ENCODE results near the gene LMAN2. TPM values are rescaled to one million over a fixed set of nuclear protein-coding genes. Genes with fewer than 3 reads are reported as not detected.
A peak's percentile ranks its signal among the peaks of the same experiment; 100 is the strongest.
"Not testable (repeated sequence)": the region's sequence is repeated elsewhere in the genome, so short reads cannot be mapped to it uniquely, and the experiment has no call there.

LMAN2 gene
- total RNA-seq, 1 donor from 2014 or later: 129 TPM

DNA sequence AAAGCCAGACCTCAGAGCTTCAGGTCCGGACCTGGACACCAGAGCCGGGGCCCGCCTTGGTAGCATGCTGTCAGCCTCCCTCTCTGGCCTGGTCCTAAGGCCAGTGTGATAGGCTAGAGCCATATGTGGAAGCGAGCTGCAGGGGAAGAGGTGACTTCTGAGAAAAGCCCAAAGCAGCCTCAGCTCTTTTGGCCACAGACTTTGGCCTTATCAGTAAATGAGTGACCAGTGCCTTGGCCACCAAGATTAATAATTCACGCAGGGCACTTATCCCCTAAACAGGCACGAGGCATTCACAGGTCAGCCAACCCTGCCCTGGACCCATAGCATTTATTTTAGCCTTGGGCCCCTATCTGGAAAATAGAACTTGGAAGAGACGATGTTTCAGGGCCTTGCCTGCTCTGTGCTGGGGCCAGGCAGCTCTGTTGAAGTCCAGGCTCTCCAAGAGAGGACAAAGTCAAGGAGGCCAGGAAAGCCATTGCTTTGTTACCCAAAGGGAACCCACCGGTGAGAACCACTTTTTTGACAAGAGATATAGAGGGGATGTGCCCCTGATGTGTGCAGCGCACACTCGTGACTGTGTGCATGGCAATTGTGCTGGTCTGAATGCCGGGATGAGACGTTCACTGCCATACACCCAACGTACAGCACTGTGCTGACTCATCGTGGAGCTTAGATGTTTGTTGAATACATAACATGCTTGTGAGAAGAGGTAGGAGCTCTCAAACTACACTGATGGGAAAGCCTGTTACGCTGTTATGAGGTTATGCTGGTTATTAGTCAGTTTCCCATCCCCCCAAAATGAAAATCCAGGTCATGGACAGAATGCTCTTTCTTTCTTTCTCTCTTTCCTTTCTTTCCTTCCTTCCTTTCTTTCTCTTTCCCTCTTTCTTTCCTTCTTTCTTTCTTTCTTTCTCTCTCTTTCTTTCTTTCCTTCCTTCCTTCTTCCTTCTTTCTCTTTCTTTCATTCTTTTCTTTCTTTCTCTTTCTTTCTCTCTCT lies 27.7 kb upstream of the LMAN2 start:
- no peak for DNase-seq (ENCODE audit: low spot score)

DNA sequence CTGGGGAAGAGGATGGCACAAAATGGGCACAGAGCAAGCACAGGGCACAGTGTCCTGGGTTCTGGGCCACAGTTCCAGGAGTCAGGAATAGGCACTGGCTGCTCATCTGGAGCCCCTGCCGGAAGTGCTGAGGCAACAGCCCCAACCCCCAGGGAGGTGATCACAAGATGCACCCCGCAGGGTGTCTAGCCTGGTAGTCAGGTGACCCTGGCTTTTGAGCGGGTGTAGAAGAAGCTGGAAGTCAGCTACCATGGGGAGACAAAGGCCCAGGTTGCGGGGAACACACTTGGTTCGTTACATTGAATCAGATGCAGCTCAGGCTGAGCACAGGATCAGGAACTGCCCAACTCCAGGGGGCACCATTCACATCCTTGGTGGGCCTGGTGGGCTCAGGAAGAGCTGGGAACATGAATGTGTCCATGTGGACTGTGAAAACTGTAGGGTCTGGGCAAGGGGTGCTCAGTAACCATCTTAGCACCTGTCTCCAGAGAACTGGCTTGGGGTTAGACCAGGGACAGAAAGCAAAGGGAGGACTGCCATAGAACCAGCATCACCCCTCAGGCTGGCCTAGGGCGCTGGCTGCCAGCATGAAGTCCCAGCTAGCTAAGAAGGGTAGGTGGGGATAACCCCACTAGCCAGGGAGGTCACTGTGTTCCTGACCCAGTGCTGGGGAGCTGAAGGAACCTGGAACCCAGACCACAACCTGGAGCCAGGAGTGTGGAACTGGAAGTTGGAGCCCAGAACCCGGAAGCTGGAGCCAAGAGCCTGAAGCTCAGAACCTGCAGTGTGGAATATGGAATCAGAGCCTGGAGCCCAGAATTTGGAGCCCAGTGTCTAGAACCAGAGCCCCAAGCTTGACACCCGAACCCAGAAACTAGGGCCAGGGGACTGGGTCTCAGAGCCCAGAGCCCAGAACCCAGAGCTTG lies 26.6 kb upstream of the LMAN2 start:
- DNase-seq (ENCODE audit: low spot score): no peak

DNA sequence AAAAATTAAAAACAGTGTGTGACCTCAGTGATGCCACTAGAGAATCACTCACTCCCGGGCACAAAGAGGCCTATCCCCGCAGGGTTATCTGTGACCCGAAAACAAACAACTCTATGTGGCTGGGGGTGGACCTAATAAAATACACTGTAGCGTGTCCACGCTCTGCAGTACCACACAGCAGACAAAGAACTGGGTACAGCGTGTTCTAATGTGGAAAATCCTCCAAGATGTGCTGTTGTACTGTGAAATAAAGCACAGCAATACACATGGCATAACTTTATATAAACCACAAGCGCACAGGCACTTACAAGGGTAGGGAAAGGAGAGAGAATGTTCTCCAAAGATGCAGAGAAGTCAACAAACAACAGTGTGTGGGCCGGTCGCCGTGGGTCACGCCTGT lies 24.6 kb upstream of the LMAN2 start:
- no peak for DNase-seq (ENCODE audit: low spot score)

DNA sequence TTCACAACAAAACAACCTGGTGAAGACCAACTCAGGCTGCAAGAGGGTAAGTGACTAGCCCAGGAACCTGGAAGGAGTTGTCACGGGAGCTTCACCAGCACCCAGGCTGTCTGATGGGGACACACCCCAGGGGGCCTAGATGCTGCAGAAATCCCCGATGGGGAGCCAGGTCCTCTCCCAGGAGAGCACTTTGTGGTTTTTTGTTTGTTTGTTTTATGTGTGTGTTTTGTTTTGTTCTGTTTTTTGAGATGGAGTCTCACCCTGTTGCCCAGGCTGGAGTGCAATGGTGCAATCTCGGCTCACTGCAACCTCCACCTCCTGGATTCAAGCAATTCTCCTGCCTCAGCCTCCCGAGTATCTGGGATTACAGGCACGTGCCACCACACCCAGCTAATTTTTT lies 24.0 kb upstream of the LMAN2 start:
- DNase-seq (ENCODE audit: low spot score): not testable (repeated sequence)

DNA sequence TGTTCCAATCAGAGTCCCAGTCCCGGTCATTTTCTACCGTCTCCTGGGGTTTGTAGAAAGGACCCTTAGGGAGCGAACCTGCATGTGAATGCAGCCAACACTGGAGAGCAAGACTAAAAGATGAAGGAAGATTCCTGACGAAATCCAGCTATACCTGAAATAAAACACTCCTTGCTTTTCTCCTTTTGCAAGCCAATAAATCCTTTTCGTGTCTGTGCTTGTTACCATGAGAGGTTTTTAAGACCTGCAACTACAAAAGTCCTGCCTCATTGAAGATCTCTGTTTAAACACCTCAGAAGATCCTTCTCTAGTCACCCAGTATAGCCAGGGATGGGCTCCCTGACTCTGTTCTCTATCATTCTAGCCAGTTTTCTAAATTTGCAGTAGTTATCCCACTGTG lies 22.7 kb upstream of the LMAN2 start:
- DNase-seq (ENCODE audit: low spot score): no peak

DNA sequence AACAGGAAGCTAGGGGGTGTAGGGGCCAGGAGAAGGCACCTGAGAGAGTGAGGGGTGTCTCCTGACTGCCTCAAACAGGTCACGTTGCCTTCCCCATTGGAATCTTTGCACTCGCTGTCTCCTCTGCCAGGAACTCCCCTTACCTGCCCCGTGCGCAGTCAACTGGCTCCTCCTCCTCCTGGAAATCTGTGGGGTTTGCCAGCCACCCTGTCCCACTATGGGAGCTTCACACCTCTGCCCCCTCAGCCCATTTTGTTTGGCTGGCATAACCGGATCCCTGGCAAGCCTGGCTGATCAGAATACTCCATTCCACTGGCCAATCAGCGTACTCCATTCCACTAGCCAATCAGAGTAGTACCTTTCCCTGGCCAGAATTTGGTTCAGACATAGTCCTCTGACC lies 22.3 kb upstream of the LMAN2 start:
- DNase-seq (ENCODE audit: low spot score): no peak

DNA sequence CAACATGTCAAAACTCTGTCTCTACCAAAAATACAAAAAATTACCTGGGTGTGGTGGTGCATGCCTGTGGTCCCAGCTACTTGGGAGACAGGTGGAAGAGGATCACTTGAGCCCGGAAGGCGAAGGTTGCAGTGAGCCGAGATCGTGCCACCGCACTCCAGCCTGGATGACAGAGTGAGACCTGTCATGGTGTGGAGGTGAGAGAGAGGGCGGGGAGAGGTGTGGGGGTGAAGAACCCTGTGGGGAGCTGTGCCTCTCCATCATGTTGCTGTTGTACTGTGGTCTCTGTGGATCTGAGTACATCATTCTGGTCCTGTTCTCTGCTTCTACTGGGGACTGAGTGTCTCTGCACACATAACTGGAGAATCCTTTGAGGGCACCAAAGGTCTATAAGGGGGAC lies 21.4 kb upstream of the LMAN2 start:
- no peak for DNase-seq (ENCODE audit: low spot score)

DNA sequence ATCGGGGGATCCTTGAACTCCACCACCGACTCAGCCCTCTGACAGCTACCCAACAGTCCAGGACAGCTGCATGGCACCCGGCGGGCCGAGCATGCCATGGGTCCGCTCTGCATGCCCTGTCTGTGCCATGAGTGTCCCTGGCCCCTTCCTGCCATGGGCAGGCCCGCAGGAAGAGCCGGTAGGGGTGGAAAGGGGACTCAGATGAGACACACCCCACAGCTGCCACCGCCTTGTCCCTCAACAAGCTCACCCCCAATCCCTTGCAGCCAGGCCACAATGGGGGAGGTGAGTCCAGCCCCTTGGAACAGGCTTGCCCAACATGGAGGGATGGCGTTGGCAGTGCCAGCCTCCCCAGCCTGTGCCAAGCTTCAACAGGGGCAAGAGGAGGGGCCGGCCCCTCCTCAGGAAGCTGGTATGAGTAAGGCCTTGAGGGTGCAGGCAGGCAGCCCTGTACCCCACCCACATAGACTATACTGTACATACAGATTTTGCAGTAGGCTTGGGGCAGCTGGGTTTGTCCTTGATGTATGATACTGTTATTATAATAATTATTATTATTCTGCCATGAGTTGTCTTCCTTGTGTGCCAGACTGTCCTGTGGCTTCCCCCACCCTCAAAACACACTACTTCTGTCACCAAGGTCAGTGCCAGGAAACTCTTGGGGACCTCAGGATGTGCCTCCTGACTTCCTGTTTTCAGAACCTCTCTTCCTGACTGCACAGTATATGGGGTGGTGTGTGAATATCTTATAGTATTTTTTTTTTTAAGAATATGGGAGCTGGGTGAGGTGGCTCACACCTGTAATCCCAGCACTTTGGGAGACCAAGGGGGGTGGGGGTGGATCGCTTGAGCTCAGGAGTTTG lies 20.8 kb upstream of the LMAN2 start:
- no peak for DNase-seq (ENCODE audit: low spot score)

DNA sequence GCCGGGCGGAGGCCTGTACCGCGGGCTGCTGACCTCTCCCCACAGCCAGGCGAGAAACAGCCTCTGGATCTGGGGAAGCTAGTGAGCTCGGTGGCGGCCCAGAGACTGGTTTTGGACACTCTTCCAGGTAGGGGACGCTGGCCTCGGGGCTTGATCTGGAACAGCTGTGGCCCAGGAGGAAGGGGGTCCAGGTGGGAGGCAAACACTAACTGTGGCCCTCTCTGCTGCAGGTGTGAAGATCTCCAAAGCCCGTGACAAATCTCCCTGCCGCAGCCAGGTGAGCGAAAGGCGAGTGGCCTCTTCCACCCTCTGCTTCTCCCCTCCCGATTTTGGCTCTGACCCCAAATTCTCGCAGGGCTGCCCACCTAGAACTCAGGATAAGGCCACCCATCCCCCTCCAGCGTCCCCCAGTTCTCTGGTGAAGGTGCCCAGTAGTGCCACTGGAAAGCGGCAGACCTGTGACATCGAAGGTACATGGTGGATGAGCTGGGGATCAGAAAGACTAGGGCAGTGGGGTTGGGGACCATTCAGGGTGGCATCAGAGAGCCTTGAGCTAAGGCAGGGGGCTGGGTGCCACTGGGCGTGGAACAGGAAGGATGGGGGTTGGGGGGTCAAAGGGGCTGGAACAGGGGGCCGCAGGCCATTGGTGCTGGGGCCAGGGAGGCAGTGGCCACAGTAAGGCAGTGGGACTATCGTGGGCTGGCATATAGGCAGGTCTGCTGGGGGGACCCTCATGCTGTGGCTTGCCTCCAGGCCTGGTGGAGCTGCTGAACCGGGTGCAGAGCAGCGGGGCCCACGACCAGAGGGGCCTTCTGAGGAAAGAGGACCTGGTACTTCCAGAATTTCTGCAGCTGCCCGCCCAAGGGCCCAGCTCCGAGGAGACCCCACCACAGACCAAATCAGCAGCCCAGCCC lies 19.9 kb upstream of the LMAN2 start:
- no peak for DNase-seq (ENCODE audit: low spot score)

DNA sequence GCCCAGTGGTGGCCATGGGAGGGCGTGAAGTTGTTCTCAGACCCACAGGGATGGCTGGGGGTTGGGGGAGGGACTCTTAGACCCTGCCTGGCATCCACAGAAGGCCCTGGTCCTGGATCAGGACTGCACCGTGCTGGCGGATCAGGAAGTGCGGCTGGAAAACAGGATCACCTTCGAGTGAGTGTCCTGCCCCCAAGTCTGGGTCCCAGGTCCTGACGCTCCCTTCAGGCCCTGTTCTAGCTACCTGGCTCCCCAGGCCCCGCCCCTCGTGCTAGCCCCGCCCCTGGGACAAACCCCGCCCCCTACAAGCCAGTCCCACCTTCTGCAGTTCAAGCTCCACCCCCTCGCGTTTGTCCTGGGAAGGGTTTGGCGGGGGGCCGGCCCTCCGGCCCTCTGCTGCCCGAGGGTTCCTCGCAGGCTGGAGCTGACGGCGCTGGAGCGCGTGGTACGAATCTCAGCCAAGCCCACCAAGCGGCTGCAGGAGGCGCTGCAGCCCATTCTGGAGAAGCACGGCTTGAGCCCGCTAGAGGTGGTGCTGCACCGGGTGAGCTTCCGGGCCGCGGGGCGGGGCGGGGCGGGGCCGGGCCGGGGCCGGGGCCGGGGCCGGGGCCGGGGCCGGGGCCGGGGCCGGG lies 19.1 kb upstream of the LMAN2 start:
- DNase-seq (ENCODE audit: low spot score): peak; percentile 86

DNA sequence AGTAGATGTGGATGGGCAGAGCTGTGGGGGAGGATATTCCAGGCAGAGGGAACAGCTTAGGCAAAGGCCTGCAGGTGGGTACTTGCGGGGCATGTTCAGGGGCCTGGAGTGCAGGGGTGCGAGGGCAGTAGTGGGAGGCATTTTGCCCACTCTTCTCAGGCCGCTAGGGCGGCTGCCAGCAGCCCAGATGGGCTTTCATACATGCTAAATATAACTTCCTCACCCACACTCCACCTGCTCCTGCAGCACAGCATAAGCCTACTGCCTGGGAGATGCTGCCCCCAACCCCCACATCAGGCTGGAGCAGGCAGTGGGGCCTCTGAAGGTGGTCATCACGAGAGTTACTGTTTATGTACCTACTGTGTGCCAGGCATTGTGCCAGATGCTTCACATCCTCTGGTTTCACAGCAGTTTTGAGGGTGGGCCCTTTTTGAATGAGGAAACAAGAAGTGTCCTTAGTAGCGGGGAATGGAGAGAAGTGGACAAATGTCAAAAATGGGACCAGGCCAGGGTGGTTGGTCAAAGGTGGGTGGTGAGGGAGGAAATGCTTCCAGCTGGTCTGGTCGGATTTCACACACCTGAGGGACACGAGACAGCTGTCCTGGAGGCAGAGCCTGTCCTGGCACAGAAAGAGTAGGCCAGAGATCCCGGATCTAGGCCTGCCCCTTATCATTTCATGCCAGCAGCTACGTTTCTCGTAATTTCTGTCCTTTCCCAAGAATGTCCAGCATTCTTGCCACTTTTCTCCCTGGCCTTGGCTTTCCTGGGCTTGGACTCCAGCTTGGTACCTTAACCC lies 18.4 kb upstream of the LMAN2 start:
- DNase-seq (ENCODE audit: low spot score): no peak

DNA sequence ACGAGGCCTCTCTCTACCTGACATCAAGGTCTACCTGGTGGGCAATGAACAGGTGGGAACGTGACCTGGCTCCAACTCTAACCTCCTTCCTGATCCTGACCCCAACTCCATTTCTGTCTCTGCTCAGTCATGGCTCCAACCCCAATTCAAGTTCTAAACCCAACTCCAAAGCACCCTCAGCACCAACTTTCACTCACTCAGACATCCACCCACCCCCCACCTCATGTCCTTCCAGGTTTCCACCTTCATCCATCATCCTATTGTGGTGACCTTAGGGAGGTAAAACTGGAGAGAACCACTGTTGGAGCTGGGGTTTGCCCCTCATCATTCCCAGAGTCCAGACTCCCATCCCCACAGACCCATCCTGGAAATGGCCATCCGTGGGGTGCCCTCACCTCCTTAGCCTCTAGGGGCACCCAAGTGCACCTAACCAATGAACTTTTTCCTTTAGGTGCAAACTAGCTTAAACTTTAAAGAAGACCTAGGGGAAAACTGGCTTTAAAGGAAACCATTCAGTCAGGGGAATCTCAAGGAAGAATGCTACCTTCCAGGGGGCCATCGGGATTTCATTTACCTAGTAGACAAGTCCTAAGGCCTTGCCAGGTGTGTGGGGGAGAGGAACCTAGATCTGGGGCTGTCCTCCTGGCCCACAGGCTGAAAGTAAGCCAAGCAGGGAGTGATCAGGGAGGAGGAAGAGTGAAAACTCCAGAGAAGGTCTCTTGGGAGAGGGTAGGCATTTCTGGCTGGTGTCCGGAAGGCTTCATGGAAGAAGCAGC lies 17.6 kb upstream of the LMAN2 start:
- DNase-seq (ENCODE audit: low spot score): no peak

DNA sequence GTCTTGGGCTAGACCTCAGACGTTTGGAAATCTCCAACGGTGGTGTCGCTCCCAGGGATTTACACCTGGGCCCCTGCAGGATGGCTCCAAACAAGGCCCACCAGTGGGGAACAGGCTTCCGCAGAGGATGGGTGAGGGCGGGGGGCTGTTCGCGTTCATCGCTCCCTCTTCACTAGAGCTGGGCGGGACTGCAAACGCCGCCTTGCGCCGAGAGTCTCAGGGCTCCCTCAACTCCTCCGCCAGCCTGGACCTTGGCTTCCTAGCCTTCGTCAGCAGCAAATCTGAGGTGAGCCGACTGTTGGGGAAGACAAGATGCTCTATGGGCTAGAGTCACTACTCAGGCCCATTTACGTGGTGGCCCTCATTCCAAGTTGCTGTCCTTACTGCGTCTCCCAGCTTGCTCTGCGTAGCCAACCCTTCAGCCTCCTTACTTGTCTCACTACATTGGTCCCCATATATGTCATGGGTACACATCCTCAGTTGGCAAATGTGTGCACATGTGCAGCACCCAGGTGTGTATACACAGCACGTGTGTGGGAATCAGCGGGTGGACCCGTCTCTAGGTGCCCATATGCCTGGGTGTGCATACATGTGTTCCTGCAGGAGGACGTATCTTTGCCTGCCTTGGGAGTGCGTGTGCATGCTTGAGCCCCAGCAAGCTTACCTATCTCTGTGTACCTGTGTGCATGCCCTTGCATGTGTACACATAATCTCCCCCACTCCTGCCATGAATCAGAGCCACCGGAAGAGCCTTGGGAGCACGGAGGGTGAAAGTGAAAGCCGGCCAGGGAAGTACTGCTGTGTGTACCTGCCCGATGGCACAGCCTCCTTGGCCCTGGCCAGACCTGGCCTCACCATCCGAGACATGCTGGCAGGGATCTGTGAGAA lies 16.8 kb upstream of the LMAN2 start:
- DNase-seq (ENCODE audit: low spot score): no peak

DNA sequence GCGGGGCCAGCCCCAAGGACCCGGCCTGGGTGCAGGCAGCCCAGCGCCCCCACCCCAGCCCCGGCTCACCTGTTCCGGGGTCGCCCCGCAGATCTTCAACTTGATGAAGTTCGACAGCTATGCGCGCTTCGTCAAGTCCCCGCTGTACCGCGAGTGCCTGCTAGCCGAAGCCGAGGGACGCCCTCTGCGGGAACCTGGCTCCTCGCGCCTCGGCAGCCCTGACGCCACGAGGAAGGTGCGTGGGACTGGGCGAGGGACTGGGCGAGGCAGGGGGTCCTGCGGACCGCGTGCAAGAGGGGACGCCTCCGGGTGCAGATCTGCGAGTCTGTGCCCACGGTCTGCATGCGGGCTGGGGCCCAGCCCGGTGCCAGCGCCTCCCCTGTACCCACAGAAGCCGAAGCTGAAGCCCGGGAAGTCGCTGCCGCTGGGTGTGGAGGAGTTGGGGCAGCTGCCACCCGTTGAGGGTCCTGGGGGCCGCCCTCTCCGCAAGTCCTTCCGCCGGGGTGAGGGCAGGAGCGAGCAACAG lies 15.9 kb upstream of the LMAN2 start:
- no peak for DNase-seq (ENCODE audit: low spot score)

DNA sequence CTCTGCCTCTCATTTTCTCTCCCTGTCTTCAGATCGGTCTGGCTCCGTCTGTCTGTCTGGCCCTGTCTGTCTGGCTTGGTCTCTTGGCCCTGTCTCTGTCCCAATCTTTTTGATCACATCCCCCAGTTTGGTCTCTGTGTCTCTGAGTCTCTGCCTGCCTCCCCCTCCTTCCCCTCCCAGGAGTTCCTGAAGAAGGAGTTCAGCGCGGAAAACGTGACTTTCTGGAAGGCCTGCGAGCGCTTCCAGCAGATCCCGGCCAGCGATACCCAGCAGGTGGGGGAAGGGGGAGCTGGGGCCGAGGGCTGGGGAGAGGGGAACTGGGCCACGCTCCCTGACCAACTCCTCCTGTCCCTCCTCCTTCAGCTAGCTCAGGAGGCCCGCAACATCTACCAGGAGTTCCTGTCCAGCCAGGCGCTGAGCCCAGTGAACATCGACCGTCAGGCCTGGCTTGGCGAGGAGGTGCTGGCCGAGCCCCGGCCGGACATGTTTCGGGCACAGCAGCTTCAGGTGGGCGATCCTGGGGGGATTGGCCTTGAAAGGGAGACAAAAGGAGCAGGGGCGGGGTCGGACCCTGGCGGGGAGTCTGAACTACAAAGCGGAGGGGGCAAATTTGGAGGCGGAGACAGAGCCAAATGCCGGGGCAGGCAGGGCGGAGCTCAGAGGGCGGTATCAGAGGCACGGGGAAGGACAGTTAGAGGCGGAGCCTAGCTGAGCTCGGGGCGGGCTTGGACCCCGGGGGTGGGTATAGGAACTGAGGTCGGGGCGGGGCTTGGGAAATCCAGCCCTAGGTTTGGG lies 15.3 kb upstream of the LMAN2 start:
- peak; percentile 94 for DNase-seq (ENCODE audit: low spot score)

DNA sequence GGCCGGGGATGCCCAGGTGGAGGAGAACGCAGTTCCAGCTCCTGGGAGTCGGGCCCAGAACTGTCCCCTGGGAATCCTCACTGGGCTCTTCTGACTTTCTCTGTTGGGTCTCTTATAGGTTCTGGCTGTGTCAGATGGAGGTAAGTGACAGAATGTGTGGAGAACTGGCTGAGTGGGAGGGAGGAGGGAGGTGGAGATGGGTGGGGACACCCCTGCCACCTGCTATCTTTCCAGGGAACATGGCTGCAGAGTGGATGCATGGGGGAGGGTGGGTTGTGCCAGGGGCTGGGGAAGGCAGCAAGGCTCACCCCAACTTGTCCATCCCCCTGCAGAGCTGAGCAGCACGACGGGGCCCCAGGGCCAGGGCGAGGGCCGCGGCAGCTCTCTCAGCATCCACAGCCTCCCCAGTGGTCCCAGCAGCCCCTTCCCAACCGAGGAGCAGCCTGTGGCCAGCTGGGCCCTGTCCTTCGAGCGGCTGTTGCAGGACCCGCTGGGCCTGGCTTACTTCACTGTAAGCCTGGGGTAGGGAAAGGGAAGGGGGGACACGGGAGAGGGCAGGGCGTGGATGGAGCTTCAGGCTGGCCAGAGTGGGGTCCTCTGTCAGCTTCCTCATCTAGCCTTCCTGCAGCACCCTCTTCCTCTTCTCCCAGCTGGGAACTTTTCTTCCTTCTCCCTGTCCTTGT lies 14.5 kb upstream of the LMAN2 start:
- no peak for DNase-seq (ENCODE audit: low spot score)
